RWPE1 (cell line): ENCODE results near the gene DUT.

Source experiments
- CTCF ChIA-PET: fragments of 350-600 bp; sonication (Branson Sonifier 250); formaldehyde crosslinking; extraction: SDS; loops from one replicate; lab custom pipeline; 2021; lab: Yijun Ruan, JAX
- POLR2A ChIA-PET: fragments of 400-600 bp; formaldehyde crosslinking; extraction: SDS; loops from one replicate; lab custom pipeline; 2020; ENCODE audit warnings: antibody characterized with exemption; ENCODE audit not compliant: low non-redundant PET; lab: Yijun Ruan, JAX
- DNase-seq: peaks from one replicate; pipeline ENCODE4 v3.0.0; 2012; ENCODE audit warnings: low spot score
- H3K27ac ChIP-seq: fragments of 450-650 bp; 2 replicates; pipeline ENCODE4 v1.5.1; 2017
- TF ChIP-seq, protein P1 (sequence below): fragments of 450-650 bp; conservative IDR thresholded peaks from 2 replicates; pipeline ENCODE4 v1.5.1; 2017; ENCODE audit warnings: low read depth, mild to moderate bottlenecking

DUT gene

DNA sequence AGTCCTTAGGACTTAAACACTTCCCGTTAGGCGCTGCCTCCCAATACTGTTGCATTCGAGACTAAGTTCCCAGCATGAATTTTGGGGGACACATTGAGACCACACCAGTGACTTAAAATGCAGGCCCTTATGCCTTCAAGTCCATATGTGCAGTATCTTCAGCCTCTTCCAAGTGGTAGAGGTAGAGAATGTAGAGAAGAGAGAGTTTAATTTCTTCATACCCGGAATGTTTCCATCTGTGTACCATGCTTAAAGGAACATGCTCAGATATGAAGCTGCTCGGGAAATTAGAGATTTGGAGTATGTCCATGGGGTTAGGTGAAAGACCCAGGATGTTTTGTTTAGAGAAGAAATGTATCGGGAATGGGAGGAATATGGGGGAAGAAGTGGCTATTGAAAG lies 12.6 kb downstream of the DUT start:
- ChIA-PET POLR2A (no interaction called here), CTCF (no interaction called here)

DNA sequence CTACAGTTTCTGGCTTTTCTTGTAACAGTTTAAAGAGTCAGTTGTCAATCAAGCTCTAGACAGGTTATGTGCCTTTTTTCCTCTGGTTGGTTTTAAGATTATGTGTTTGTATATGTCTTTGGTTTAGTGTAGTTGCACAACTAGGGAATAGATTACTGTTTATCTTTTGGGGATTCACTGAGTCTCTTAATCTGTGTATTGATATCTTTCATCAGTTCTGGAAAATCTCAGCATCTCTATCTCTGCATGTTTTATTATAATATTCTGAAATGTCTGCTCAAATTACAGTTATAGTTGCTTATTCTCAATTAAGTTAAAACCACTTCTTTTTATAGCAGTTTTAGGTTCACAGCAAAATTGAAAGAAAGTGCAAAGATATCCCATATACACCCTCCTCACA lies 14.3 kb downstream of the DUT start:
- POLR2A ChIA-PET: no interaction called here
- TF ChIP-seq, protein P1, sequence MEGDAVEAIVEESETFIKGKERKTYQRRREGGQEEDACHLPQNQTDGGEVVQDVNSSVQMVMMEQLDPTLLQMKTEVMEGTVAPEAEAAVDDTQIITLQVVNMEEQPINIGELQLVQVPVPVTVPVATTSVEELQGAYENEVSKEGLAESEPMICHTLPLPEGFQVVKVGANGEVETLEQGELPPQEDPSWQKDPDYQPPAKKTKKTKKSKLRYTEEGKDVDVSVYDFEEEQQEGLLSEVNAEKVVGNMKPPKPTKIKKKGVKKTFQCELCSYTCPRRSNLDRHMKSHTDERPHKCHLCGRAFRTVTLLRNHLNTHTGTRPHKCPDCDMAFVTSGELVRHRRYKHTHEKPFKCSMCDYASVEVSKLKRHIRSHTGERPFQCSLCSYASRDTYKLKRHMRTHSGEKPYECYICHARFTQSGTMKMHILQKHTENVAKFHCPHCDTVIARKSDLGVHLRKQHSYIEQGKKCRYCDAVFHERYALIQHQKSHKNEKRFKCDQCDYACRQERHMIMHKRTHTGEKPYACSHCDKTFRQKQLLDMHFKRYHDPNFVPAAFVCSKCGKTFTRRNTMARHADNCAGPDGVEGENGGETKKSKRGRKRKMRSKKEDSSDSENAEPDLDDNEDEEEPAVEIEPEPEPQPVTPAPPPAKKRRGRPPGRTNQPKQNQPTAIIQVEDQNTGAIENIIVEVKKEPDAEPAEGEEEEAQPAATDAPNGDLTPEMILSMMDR: no peak
- H3K27ac ChIP-seq: no peak overlapping the region
- no peak for DNase-seq
- CTCF ChIA-PET: interaction anchor here (0.5 kb wide), 1 partner anchor 17 kb away, joined by 5 read pairs; no protein-coding TSS in a partner anchor

More for the DNA sequence above, 12.6 kb downstream of the DUT start:
- no peak for DNase-seq
- no peak overlapping the region for H3K27ac ChIP-seq
- TF ChIP-seq, protein P1: no peak

DNA sequence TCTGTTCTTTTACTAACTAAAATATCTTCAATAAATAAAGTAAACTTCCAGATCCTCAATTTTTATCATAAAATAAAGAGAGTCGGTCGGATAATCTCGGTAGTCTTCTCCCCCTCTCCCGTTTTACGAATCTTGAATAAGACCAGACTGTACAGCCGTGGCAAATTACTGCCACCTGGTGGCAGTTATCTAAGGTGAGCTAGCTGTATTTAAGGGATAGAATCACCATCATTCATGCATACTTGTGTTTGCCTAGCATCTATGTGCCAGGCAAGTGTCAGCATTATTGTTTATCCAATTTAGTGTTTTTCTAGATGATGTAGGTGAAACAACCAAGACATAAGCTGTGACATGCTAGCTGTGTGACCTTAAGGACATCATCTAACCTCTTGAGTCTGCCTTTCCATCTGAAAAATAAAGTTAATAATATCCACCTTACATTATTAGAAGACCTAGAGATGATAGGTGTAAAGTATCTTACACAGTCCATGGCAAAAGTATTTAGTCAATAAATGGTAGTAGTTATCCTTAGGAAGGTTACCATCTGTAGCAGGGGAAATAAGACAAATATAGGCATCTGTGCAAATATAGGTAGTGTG lies 21.3 kb downstream of the DUT start:
- ChIA-PET CTCF (interaction anchor here (0.7 to 1.0 kb wide), 4 partner anchors 16 to 288 kb away, joined by 3 read pairs; no protein-coding TSS in a partner anchor), POLR2A (no interaction called here)
- H3K27ac ChIP-seq: no peak overlapping the region
- DNase-seq: peak; percentile 63
- TF ChIP-seq, protein P1: peak; percentile 94

DNA sequence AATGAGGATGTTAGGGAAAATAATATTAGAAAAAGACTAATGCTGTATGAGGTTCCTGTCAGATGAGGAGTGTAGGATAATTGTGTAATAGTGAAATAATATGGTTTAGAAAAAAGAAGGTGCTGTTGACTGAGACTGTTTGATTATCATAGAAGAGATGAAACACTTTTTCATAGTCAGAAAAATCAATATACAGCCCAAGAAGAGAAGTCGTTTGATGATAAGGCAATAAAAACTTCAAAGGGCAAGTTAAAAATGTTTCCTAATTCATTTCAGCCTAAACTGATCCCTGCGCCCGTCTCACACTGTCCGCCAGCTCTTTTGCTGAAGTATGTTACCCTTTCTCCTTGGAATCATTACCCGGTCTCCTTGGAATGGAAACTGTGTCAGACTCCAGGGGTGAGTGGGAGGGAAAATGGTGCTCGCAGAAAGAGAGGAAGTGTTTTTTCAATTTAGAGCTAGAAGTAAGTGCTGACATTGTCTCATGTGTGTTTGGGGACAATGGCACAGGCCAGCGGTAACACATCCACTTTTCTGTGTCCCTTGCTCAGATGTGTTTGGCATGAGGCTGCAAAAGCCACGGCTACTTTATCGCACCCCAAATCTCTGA lies 23.6 kb downstream of the DUT start:
- POLR2A ChIA-PET: no interaction called here
- no peak overlapping the region for H3K27ac ChIP-seq
- TF ChIP-seq, protein P1: no peak
- CTCF ChIA-PET: interaction anchor here (0.6 kb wide), 2 partner anchors 71 to 858 kb away, joined by 3 read pairs; no protein-coding TSS in a partner anchor
- DNase-seq: no peak

DNA sequence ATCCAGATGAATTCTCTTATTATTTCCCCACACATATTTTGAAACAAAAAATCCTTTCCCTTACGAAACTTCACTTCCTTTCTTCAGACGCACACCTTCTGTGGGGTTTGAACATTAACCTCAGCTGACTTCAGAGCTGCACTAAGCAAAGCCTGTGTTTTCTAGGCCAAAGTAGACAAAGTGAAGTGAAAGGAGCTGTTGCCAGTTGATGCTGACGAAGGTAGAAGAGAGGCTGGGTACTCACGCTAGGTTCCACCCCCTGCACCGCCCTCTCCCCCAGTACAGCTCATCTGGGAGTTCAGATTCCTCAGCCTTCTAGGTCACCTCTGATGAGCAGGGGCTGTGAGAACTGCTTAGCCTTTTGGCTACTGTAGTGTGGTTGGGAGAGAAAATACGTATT lies 24.1 kb downstream of the DUT start:
- CTCF ChIA-PET: no interaction called here
- TF ChIP-seq, protein P1: no peak
- H3K27ac ChIP-seq: no peak overlapping the region
- DNase-seq: no peak
- POLR2A ChIA-PET: no interaction called here

DNA sequence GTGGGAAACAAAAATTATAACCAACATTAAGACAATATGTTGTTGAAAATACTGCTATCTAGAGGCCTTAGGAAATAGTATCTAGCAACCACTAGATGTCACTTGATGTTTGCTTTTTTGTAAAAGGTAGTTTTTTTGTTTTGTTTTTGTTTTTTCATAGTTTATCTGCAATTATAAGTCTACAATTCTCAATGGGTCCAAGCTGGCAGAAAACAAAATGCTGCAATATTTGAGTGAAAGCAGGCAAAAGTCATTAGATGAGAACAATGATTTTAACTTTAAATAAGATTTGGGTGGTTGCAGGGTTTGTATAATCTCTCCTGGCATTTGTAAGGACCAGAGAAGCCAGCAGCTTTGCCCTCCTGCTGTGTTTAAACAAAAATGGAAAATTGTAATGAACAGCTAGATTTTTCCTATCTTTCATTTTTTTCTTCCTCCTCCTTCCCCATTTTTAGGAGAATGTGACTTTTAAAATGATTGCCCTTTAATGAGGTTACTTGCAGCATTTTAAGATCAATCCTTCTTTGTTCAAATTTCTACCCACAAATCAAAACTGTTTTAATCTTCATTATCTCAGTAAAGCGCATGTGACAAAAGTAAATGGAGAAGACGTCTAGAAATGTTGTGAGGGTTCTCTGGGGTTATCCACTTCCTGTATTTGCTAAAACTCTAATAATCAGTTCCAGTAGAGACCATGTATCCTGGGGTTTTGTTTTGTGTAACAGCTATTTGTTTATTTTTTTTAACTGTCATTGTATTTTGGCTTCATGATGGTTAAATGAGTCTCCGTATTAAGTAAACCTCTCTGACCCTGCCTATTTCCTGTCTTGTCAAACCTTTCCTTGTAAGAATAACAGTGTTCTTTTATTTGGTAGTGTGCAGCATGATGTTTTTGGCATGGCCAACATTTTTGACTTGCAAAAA lies 27.3 kb downstream of the DUT start:
- TF ChIP-seq, protein P1: peak; percentile 83
- ChIA-PET CTCF (interaction anchor here (0.6 to 1.3 kb wide), 10 partner anchors 37 to 787 kb away, joined by 3 to 5 read pairs (median 3); no protein-coding TSS in a partner anchor), POLR2A (no interaction called here)
- DNase-seq: peak; percentile 32
- H3K27ac ChIP-seq: no peak overlapping the region
